GM10266 (cell line): ENCODE data around the gene ADAM10.

Experiments used
- DNase-seq: peaks from one replicate; pipeline ENCODE4 v3.0.0; 2012; ENCODE audit errors: extremely low spot score
- CTCF ChIP-seq: IDR thresholded peaks from 2 replicates; pipeline ENCODE4 v1.5.1; 2012; ENCODE audit warnings: mild to moderate bottlenecking, low read depth; ENCODE audit not compliant: control insufficient read depth, insufficient read depth; ENCODE audit errors: missing control alignments

Gene ADAM10

GRCh38 chr15:58561321-58561720 is 188.2 kb downstream of the ADAM10 start:
- no peak for TF ChIP-seq CTCF
- no peak for DNase-seq

- no peak for DNase-seq
- TF ChIP-seq CTCF = no peak
Measured at GRCh38 chr15:58559904-58560588, 189.5 kb downstream of the ADAM10 start.

DNA sequence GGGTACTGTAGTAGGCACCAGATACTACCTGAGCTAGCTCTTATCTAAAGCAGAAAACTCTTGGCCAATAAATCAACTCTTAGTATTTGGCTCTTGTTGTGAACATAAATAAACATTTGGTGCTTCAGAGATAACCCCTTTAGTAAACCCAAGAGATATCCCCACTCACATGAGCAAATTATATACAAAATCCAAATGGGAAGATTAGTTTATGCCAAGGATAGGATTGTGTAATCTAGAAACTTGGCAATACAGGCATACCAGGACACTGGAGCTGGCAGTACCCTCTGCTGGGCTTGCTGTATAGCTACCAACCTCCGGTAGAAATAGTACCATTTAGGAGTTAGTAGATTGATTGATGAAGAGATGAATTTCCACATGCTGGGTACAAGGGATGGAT is 190.7 kb downstream of the ADAM10 start:
- DNase-seq = no peak

DNA sequence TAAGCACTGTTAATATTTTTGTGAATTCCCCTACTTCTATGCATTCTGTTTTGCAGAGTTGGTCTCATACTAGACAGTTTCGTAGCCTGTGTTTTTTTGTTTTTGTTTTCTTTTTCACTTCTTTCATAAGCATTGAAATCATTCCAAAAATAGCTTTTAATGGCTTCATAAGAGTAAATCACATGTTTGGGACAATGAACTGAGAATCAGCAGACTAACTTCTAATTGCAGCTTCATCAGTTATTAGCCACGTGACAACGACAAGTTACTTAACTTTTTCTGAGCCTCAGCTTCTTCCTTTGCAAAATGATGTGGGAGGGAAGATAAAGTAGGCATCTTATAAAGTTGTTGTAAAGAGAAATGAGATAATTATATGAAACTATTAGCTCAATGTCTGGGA is 193.0 kb downstream of the ADAM10 start:
- no peak for DNase-seq
- TF ChIP-seq CTCF = no peak

More for the DNA sequence above, 190.7 kb downstream of the ADAM10 start:
- no peak for TF ChIP-seq CTCF

- DNase-seq = no peak
- TF ChIP-seq CTCF = no peak
Measured at GRCh38 chr15:58556028-58556361, 193.5 kb downstream of the ADAM10 start.

DNA sequence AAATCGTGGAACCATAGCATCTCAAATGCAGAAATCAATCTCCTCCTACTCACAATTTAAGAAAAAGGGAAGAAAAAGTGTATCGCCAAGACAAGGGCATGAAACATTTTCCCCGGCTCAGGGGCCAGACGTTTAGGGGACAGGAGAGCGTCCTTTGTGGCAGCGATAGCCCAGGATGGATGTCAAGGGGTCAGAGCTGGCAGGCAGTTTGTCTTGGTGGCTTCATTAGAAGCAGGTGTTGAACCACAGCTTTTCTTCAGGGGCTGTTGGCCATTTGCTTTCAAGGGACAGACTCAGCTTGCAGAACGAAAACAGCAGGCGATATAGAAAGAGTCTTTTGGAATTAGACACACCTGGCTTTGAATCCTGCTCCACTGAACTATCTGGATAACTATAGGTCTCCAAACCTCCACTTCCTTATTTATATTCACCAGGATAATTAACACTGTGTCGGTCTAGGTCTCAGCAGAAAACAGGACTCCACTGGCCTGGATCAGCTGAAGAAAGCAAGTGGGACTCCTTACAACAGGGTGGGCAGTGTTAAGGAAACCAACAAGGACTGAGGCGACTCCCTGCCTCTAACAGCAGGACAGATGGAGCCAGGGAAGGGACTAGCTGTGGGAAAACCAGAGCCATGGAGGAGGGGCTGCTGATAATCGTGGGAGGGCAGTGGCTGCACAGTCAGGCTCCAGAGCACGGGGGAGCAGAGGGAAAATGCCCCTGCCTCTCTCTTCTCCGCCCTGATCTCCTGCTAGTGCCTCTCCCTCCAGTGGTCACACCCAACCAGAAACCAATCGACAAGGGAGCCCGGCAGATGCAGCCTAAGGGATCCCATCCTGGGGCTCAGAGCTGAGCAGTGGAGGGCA is 194.1 kb downstream of the ADAM10 start:
- DNase-seq = no peak
- TF ChIP-seq CTCF = no peak

GRCh38 chr15:58554758-58555157 is 194.7 kb downstream of the ADAM10 start:
- TF ChIP-seq CTCF = no peak
- DNase-seq = no peak
